ENCODE data around the gene F8A3.

- TF ChIP-seq CTCF (IDR thresholded peaks at IDR 0.05; ENCODE audit: borderline replicate concordance, extremely low read depth, low read length, poor library complexity, severe bottlenecking) (no peak), EZH2 (IDR thresholded peaks at IDR 0.05; ENCODE audit: borderline replicate concordance, low read depth, low read length, severe bottlenecking) (no peak)
These were observed 17.3 kb downstream of the F8A3 start for GRCh38 chrX:155441097-155441496.

Measured in DND-41 (cell line).